ENCODE measurements around the gene DCTN3.

- no peak for TF ChIP-seq CTCF (IDR thresholded peaks at IDR 0.05)
- no peak for TF ChIP-seq POLR2A (IDR thresholded peaks at IDR 0.05)
Measured at GRCh38 chr9:34599546-34599945, 20.7 kb downstream of the DCTN3 start.
